Measurements from ENCODE around the gene LRIF1. TPM values are rescaled to one million over a fixed set of nuclear protein-coding genes. Genes with fewer than 3 reads are reported as not detected.
A peak's percentile ranks its signal among the peaks of the same experiment; 100 is the strongest.

The LRIF1 gene
- total RNA-seq, 2 experiments from 2014 or later = 12.9 to 14.4 TPM

DNA sequence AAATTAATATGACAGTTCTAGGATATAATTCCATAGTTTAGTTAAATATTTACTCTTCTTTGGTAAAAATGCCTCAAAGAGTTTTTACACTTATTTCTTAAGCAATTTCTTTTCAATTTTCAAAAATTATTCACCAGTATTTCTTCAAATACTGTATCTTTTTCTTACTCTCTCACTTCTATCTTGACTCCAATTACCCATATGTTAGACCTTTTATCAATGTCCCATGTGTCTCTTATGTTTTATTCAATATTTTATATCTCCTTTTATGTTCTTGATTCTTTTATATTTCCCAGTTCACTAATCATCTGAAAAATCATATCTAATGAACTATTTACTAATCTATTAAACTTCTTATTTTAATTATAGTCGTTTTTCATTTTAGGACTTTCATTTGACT, 11.5 kb upstream of the LRIF1 start:
- H3K9me3 Mint-ChIP-seq = peaks cover 9% of the 10 kb centered on the region
- peaks cover 28% of the 10 kb centered on the region for H3K27me3 Mint-ChIP-seq
- CTCF ChIA-PET = no interaction called here
- no peak overlapping the region for H3K4me3 Mint-ChIP-seq
- intact Hi-C loops (cut with micrococcal nuclease) = no loop called here
- DNase-seq = no peak
- POLR2A ChIA-PET = no interaction called here
- H3K27ac Mint-ChIP-seq = no peak overlapping the region
- no peaks in the 10 kb centered on the region for H3K36me3 Mint-ChIP-seq
- H3K4me1 Mint-ChIP-seq (ENCODE audit: low read depth) = no peaks in the 10 kb centered on the region

DNA sequence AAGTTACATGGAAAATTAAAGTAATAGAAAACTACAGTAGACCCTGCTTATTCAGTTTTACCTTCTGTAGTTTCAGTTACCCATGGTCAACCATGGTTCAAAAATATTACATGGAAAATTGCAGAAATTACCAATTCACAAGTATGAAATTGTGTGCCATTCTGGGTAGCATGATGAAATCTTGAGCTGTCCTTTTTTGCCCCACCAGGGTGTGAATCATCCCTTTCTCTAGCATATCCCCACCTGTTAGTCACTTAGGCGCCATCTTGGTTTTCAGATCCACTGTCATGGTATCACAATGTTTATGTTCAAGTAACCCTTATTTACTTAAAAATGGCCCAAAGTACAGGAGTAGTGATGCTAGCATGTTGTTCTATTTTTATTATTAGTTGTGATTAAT, 3.5 kb upstream of the LRIF1 start:
- no peak for DNase-seq
- intact Hi-C loops (cut with micrococcal nuclease) = loop anchor here (10.0 kb wide), 3 partner anchors 238 to 1988 kb away; partner anchors contain the start of genes DENND2D and SLC16A1
- Mint-ChIP-seq H3K27me3 (peaks cover 30% of the 10 kb centered on the region), H3K36me3 (peaks cover 22% of the 10 kb centered on the region), H3K9me3 (peaks cover 29% of the 10 kb centered on the region), H3K4me1 (ENCODE audit: low read depth) (peaks cover 15% of the 10 kb centered on the region), H3K27ac (no peak overlapping the region), H3K4me3 (no peak overlapping the region)
- CTCF ChIA-PET = interaction anchor here (1.6 kb wide), 1 partner anchor 25 kb away, joined by 4 read pairs; no protein-coding TSS in a partner anchor
- POLR2A ChIA-PET = no interaction called here

DNA sequence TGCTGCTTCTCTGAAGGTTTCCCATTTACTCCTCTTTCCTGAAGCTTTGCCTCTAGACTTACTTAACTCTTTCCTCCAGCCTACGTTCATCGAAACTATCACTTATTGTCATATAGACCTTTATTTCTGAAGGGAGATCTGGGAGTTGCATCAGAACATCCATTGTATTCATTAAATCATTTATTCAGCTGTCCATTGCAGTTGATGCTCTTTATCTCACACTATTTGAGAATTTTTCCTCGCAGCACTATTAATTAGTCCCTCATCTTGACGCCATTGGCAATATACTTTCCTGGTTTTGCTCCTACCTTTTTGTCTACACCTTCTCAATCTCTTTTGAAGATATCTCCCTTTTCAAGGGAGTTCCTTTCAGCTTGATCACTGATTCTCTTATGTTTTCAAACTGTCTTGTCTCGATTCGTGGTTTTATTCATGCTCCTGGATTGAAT, 757 bp upstream of the LRIF1 start:
- H3K4me3 Mint-ChIP-seq = peak overlapping the region; percentile 84
- ChIA-PET CTCF (interaction anchor here (0.6 to 2.2 kb wide), 8 partner anchors 28 to 178 kb away, joined by 3 to 14 read pairs (median 5); no protein-coding TSS in a partner anchor), POLR2A (interaction anchor here (0.7 to 1.6 kb wide), 5 partner anchors 85 to 106 kb away, joined by 3 to 15 read pairs (median 7); partner anchors contain the start of gene CD53)
- peaks cover 35% of the 10 kb centered on the region for H3K36me3 Mint-ChIP-seq
- H3K27me3 Mint-ChIP-seq = peaks cover 14% of the 10 kb centered on the region
- H3K9me3 Mint-ChIP-seq = peaks cover 43% of the 10 kb centered on the region
- intact Hi-C loops (cut with micrococcal nuclease) = loop anchor here (1.0 to 10.0 kb wide), 9 partner anchors 47 to 1990 kb away; partner anchors contain the start of genes CEPT1, DENND2D, DRAM2 and KCNA3
- H3K4me1 Mint-ChIP-seq (ENCODE audit: low read depth) = peaks cover 32% of the 10 kb centered on the region
- no peak for DNase-seq
- peak overlapping the region; percentile 96 for H3K27ac Mint-ChIP-seq

DNA sequence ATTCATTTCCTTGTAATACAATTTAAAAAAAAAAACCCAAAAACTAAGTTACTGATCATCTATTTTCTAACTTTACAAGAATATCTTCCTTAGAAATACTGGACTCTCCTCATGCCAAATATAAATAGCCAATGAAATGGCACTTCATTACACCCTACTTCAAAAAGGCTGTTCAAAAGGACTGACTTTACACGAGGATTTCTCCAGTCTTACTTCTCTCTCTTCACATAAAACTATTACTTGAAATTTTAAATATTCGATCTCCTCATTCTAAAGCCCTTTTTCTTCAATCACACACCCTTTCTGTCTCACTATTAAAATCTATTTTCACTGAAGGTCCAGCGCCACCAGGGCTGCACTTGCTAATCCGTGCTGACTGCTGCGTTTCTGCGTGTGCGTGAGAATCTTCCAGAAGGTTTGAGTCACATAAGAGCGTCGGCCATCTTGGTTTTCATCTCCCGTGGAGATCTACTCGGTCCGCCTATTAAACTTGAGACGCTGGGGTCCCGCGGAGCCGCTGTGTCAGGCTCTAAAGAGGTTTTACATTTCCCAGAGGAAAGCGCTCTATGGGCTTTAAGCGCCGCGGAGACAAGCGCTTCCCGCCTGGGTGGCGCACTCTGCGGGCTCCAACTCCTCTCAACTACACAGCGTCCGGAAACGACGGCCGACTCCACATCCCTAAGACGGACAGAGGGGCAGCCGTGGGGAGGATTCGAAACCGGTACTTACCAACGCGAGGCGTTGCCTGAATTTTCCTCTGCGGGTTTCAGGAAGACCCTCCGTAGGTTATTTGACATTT, 631 bp downstream of the LRIF1 start:
- H3K36me3 Mint-ChIP-seq = peaks cover 41% of the 10 kb centered on the region
- intact Hi-C loops (cut with micrococcal nuclease) = loop anchor here (5.0 to 10.0 kb wide), 5 partner anchors 46 to 1992 kb away; partner anchors contain the start of genes DENND2D, KCNA3 and SLC16A1
- ChIA-PET CTCF (interaction anchor here (2.2 kb wide), 1 partner anchor 177 kb away, joined by 6 read pairs; no protein-coding TSS in a partner anchor), POLR2A (interaction anchor here (1.1 to 1.6 kb wide), 2 partner anchors 83 to 90 kb away, joined by 7 to 15 read pairs; partner anchors contain the start of gene CD53)
- H3K27ac Mint-ChIP-seq = peak overlapping the region; percentile 96
- DNase-seq = peak; percentile 70
- H3K27me3 Mint-ChIP-seq = peaks cover 3% of the 10 kb centered on the region
- peaks cover 32% of the 10 kb centered on the region for H3K4me1 Mint-ChIP-seq (ENCODE audit: low read depth)
- H3K9me3 Mint-ChIP-seq = peaks cover 42% of the 10 kb centered on the region
- peak overlapping the region; percentile 84 for H3K4me3 Mint-ChIP-seq

DNA sequence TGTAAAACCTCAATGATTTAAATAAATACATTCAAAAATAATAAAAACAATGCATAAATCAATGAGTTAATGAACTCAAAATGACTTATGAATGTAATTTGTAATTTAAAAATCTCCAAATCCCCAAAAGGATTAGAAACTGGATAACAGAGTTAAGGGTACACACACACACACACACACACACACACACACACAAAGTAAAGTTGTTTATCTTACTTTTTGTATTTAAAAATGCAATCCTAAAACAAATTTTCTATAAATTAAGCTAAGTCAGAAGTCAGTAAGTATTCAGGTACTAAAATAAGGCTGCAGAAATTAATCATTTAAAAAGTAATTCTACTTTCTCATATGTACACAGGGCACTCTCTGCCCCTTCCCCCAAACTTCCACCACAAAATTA, 1.8 kb downstream of the LRIF1 start:
- ChIA-PET CTCF (interaction anchor here (0.6 to 1.3 kb wide), 4 partner anchors 30 to 308 kb away, joined by 3 read pairs; no protein-coding TSS in a partner anchor), POLR2A (no interaction called here)
- no peak overlapping the region for H3K27ac Mint-ChIP-seq
- DNase-seq = no peak
- no peak overlapping the region for H3K4me3 Mint-ChIP-seq
- H3K4me1 Mint-ChIP-seq (ENCODE audit: low read depth) = peaks cover 32% of the 10 kb centered on the region
- no peaks in the 10 kb centered on the region for H3K27me3 Mint-ChIP-seq
- peaks cover 42% of the 10 kb centered on the region for H3K9me3 Mint-ChIP-seq
- intact Hi-C loops (cut with micrococcal nuclease) = loop anchor here (5.0 to 10.0 kb wide), 5 partner anchors 45 to 1993 kb away; partner anchors contain the start of genes DENND2D, KCNA3 and SLC16A1
- peaks cover 41% of the 10 kb centered on the region for H3K36me3 Mint-ChIP-seq

DNA sequence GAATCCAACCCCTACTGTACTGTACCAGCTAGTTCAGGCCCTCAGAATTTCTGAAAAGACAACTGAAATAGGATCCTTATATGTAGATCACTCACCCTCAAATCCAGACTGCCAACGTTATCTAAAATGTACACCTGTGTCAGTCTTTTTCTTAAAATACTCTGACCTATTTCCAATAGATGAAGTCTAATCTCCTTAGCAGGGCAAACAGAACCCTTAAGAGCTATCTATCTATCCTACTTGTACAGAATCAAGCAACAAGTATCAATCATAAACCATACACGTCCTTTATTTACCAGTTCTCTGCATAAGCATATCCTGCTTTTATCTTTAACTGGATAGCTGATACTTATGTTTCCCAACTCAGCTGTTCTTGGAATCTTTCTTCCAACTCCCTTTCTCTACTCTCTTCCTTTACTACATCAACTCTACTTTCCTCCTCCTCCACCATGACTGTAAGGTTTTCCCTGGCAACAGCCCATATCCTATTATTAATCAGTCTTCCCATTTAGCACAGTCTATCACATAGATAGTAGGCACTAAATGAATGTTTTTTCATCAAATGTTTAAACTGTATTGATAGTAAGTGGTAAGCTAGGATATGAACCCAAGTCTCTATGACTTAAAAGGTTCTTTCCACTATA, 2.8 kb downstream of the LRIF1 start:
- intact Hi-C loops (cut with micrococcal nuclease) = loop anchor here (5.0 to 10.0 kb wide), 5 partner anchors 44 to 1994 kb away; partner anchors contain the start of genes DENND2D, KCNA3 and SLC16A1
- Mint-ChIP-seq H3K4me3 (no peak overlapping the region), H3K36me3 (peaks cover 41% of the 10 kb centered on the region), H3K9me3 (peaks cover 38% of the 10 kb centered on the region), H3K4me1 (ENCODE audit: low read depth) (peaks cover 32% of the 10 kb centered on the region), H3K27ac (no peak overlapping the region), H3K27me3 (no peaks in the 10 kb centered on the region)
- no peak for DNase-seq
- ChIA-PET POLR2A (no interaction called here), CTCF (interaction anchor here (0.7 to 1.3 kb wide), 3 partner anchors 31 to 113 kb away, joined by 3 read pairs; no protein-coding TSS in a partner anchor)

DNA sequence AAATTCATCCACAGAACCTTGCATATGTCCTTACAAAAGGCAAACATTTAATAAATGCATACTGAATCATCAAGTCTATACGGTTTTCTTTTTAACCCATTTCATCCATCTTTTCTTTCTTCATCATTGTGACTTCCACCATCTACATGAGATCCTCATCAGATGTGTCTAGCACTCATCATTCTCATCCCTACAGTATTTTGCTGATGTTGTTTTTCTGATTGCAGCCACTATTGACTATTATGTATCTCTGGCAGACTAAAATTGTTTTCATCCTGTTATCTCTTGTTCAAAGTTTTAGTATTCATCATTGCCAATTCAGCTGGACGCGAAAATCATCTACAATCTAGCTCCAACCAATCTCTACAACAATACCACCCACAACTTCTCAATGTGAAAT, 5.9 kb downstream of the LRIF1 start:
- CTCF ChIA-PET = interaction anchor here (1.7 kb wide), 1 partner anchor 73 kb away, joined by 5 read pairs; no protein-coding TSS in a partner anchor
- intact Hi-C loops (cut with micrococcal nuclease) = no loop called here

DNA sequence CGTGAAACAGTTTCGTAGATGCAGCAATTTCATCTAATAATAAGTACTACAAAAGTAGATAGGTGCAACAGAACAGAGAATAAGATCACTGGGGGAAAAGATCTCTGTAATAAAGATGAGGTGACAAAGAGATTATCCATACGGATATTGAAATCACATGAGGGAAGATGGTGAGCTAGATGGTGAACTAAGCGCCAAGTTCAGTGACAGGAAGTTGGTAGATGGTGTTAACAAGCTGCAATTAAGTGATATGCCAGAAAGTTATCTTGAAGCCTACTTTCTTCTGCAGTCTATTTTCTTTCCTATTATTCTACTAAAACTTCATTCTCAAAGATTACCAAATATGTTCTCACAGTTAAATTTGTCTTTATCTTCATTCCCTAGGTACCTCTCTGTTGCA, 7.1 kb downstream of the LRIF1 start:
- Mint-ChIP-seq H3K4me3 (no peak overlapping the region), H3K27ac (no peak overlapping the region), H3K4me1 (ENCODE audit: low read depth) (peaks cover 13% of the 10 kb centered on the region), H3K27me3 (no peaks in the 10 kb centered on the region), H3K36me3 (peaks cover 39% of the 10 kb centered on the region), H3K9me3 (peaks cover 26% of the 10 kb centered on the region)
- intact Hi-C loops (cut with micrococcal nuclease) = no loop called here
- ChIA-PET CTCF (interaction anchor here (0.8 kb wide), 1 partner anchor 76 kb away, joined by 3 read pairs; no protein-coding TSS in a partner anchor), POLR2A (no interaction called here)
- no peak for DNase-seq

More for the DNA sequence above, 5.9 kb downstream of the LRIF1 start:
- H3K4me1 Mint-ChIP-seq (ENCODE audit: low read depth) = peaks cover 20% of the 10 kb centered on the region
- POLR2A ChIA-PET = no interaction called here
- peaks cover 35% of the 10 kb centered on the region for H3K36me3 Mint-ChIP-seq
- H3K9me3 Mint-ChIP-seq = peaks cover 28% of the 10 kb centered on the region
- H3K27ac Mint-ChIP-seq = no peak overlapping the region
- DNase-seq = no peak
- no peaks in the 10 kb centered on the region for H3K27me3 Mint-ChIP-seq
- no peak overlapping the region for H3K4me3 Mint-ChIP-seq

DNA sequence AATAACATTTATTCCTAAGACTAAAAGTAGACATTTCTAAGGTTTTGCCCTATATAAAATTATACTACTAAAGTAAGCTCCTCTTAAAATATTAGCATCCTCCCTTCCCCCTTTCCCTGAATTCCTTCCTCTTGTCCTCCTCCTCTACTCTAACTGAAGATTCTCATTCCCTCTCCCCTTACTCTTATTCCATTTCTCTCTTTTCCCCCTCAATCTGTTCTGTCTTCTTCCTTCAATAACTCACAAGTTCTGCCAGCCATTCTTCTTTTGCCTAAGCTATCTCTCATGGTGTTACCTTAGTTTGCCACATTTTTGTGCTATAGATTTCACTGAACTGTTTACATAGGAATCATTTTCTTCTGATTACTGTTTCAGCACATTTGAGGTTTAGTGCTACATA, 10.7 kb downstream of the LRIF1 start:
- ChIA-PET POLR2A (no interaction called here), CTCF (no interaction called here)
- peaks cover 10% of the 10 kb centered on the region for H3K9me3 Mint-ChIP-seq
- H3K4me1 Mint-ChIP-seq (ENCODE audit: low read depth) = no peaks in the 10 kb centered on the region
- DNase-seq = no peak
- H3K27me3 Mint-ChIP-seq = no peaks in the 10 kb centered on the region
- H3K4me3 Mint-ChIP-seq = no peak overlapping the region
- H3K27ac Mint-ChIP-seq = no peak overlapping the region
- intact Hi-C loops (cut with micrococcal nuclease) = no loop called here
- peaks cover 46% of the 10 kb centered on the region for H3K36me3 Mint-ChIP-seq

DNA sequence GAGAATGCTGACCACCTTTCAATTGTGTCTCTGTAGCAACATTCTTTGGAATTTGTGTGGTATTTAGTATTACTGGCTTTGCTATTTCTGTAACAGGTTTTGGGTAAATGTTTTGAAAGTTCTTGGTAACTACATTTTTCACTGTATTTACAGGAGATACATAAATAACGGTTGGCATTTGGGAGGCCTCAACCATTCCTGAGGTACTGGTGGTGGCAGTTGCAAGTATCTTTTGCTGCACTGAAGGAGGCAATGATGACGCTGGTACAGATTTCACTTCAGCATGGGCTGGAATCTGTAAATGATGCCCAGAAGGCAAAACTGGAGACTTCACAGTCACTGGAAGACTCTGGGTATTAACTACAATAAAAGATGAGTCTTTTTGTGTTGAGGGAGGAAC, 11.7 kb downstream of the LRIF1 start:
- ChIA-PET POLR2A (no interaction called here), CTCF (no interaction called here)
- Mint-ChIP-seq H3K4me3 (no peak overlapping the region), H3K27ac (no peak overlapping the region), H3K9me3 (peaks cover 10% of the 10 kb centered on the region), H3K27me3 (no peaks in the 10 kb centered on the region), H3K4me1 (ENCODE audit: low read depth) (no peaks in the 10 kb centered on the region), H3K36me3 (peaks cover 49% of the 10 kb centered on the region)
- intact Hi-C loops (cut with micrococcal nuclease) = no loop called here
- no peak for DNase-seq

DNA sequence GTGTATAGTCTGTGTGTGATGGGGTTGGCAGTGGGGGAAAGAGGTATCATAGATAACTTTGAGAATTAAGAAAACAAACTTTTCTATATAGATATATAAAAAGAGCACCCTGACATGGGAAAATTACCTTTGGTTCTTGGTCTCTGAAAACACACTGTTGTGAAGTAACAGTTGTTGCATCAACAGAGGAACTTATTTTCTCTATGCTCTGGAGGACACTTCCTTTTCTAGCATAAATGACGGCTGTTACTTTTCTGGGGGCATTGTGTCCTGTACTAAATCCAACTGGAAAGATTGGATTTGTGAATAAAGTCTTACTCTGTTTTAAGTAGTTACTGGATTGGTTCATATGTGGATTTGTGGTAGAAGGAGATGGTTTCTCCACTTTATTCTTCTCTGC, 12.6 kb downstream of the LRIF1 start:
- intact Hi-C loops (cut with micrococcal nuclease) = no loop called here
- ChIA-PET POLR2A (no interaction called here), CTCF (no interaction called here)
- H3K27me3 Mint-ChIP-seq = no peaks in the 10 kb centered on the region
- no peak for DNase-seq
- H3K4me1 Mint-ChIP-seq (ENCODE audit: low read depth) = no peaks in the 10 kb centered on the region
- H3K27ac Mint-ChIP-seq = no peak overlapping the region
- H3K9me3 Mint-ChIP-seq = peaks cover 12% of the 10 kb centered on the region
- H3K4me3 Mint-ChIP-seq = no peak overlapping the region
- peaks cover 53% of the 10 kb centered on the region for H3K36me3 Mint-ChIP-seq

All from activated CD4-positive, alpha-beta memory T cell treated with anti-CD3 and anti-CD28 coated beads for 36 hours (primary cell).